ENCODE data around the gene SMYD3.

Gene SMYD3

GRCh38 chr1:245707941-245708340, 799.1 kb downstream of the SMYD3 start:
- no peak for TF ChIP-seq CTCF (IDR thresholded peaks at IDR 0.05; ENCODE audit: insufficient read depth, low read length, poor library complexity, severe bottlenecking)
- peaks cover 2% of the 10 kb centered on the region; the same call in 1 of the 2 replicates for H3K36me3 ChIP-seq (ENCODE audit: control insufficient read depth, insufficient read depth, low read length)
- DNase-seq (ENCODE audit: extremely low read depth, insufficient read length): no peak
- H3K27me3 ChIP-seq (replicated peaks; ENCODE audit: control insufficient read depth, insufficient read depth, low read length): no peaks in the 10 kb centered on the region
- no peak overlapping the region for H3K4me3 ChIP-seq (replicated peaks; ENCODE audit: low read depth, low read length)

- no peaks in the 10 kb centered on the region for H3K27me3 ChIP-seq (replicated peaks; ENCODE audit: control insufficient read depth, insufficient read depth, low read length)
- peaks cover 3% of the 10 kb centered on the region for H3K36me3 ChIP-seq (ENCODE audit: control insufficient read depth, insufficient read depth, low read length)
- no peak overlapping the region for H3K4me3 ChIP-seq (replicated peaks; ENCODE audit: low read depth, low read length)
- no peak for DNase-seq (ENCODE audit: extremely low read depth, insufficient read length)
- TF ChIP-seq CTCF (IDR thresholded peaks at IDR 0.05; ENCODE audit: insufficient read depth, low read length, poor library complexity, severe bottlenecking): no peak
Measured at GRCh38 chr1:245704765-245705164, 802.3 kb downstream of the SMYD3 start.

GRCh38 chr1:245704341-245704740, 802.7 kb downstream of the SMYD3 start:
- no peak for TF ChIP-seq CTCF (IDR thresholded peaks at IDR 0.05; ENCODE audit: insufficient read depth, low read length, poor library complexity, severe bottlenecking)
- Histone ChIP-seq H3K36me3 (ENCODE audit: control insufficient read depth, insufficient read depth, low read length) (peaks cover 3% of the 10 kb centered on the region), H3K27me3 (replicated peaks; ENCODE audit: control insufficient read depth, insufficient read depth, low read length) (no peaks in the 10 kb centered on the region), H3K4me3 (replicated peaks; ENCODE audit: low read depth, low read length) (no peak overlapping the region)
- DNase-seq (ENCODE audit: extremely low read depth, insufficient read length): no peak

GRCh38 chr1:245702346-245702745, 804.7 kb downstream of the SMYD3 start:
- no peak for DNase-seq (ENCODE audit: extremely low read depth, insufficient read length)
- Histone ChIP-seq H3K4me3 (replicated peaks; ENCODE audit: low read depth, low read length) (no peak overlapping the region), H3K36me3 (ENCODE audit: control insufficient read depth, insufficient read depth, low read length) (peaks cover 3% of the 10 kb centered on the region), H3K27me3 (replicated peaks; ENCODE audit: control insufficient read depth, insufficient read depth, low read length) (no peaks in the 10 kb centered on the region)
- TF ChIP-seq CTCF (IDR thresholded peaks at IDR 0.05; ENCODE audit: insufficient read depth, low read length, poor library complexity, severe bottlenecking): no peak

- Histone ChIP-seq H3K4me3 (replicated peaks; ENCODE audit: low read depth, low read length) (no peak overlapping the region), H3K36me3 (ENCODE audit: control insufficient read depth, insufficient read depth, low read length) (peaks cover 3% of the 10 kb centered on the region), H3K27me3 (replicated peaks; ENCODE audit: control insufficient read depth, insufficient read depth, low read length) (no peaks in the 10 kb centered on the region)
- no peak for DNase-seq (ENCODE audit: extremely low read depth, insufficient read length)
- no peak for TF ChIP-seq CTCF (IDR thresholded peaks at IDR 0.05; ENCODE audit: insufficient read depth, low read length, poor library complexity, severe bottlenecking)
Measured at GRCh38 chr1:245701631-245702030, 805.4 kb downstream of the SMYD3 start.

- TF ChIP-seq CTCF (IDR thresholded peaks at IDR 0.05; ENCODE audit: insufficient read depth, low read length, poor library complexity, severe bottlenecking): no peak
- no peak overlapping the region for H3K4me3 ChIP-seq (replicated peaks; ENCODE audit: low read depth, low read length)
- no peaks in the 10 kb centered on the region for H3K27me3 ChIP-seq (replicated peaks; ENCODE audit: control insufficient read depth, insufficient read depth, low read length)
- peaks cover 3% of the 10 kb centered on the region for H3K36me3 ChIP-seq (ENCODE audit: control insufficient read depth, insufficient read depth, low read length)
- no peak for DNase-seq (ENCODE audit: extremely low read depth, insufficient read length)
Measured at GRCh38 chr1:245700631-245701030, 806.4 kb downstream of the SMYD3 start.

All from GM06990 (cell line).